GM19397 (cell line): ENCODE data around the gene DCDC2B.

Experiments
- ATAC-seq: cut with Tn5 transposase; IDR thresholded peaks from one replicate; pipeline ENCODE4 v1.9.1; 2021; ENCODE audit warnings: mild to moderate bottlenecking, moderate library complexity; ENCODE audit not compliant: unreplicated experiment

DCDC2B gene

GRCh38 chr1:32221980-32222755 is 13.3 kb downstream of the DCDC2B start, which contains the start of the genes EIF3I and TMEM234:
TSS of gene EIF3I (plus strand) at chr1:32222407. CDS start at chr1:32222442, 35 bp downstream.
TSS of gene TMEM234 (minus strand) at chr1:32222353. CDS start at chr1:32222322, 31 bp downstream.
- ATAC-seq = peak; percentile 88

GRCh38 chr1:32223683-32224082 is 14.8 kb downstream of the DCDC2B start:
- no peak for ATAC-seq

- ATAC-seq = no peak
Measured at GRCh38 chr1:32224285-32224684, 15.4 kb downstream of the DCDC2B start.

- no peak for ATAC-seq
Measured at GRCh38 chr1:32228771-32229170, 19.9 kb downstream of the DCDC2B start.

- ATAC-seq = no peak
Measured at GRCh38 chr1:32231843-32232432, 23.0 kb downstream of the DCDC2B start.

- no peak for ATAC-seq
Measured at GRCh38 chr1:32232558-32233304, 23.8 kb downstream of the DCDC2B start.

GRCh38 chr1:32234792-32235191 is 25.9 kb downstream of the DCDC2B start:
- ATAC-seq = no peak

- ATAC-seq = no peak
Measured at GRCh38 chr1:32239337-32239736, 30.4 kb downstream of the DCDC2B start.

GRCh38 chr1:32239790-32240139 is 30.9 kb downstream of the DCDC2B start:
- ATAC-seq = no peak

GRCh38 chr1:32240140-32240951 is 31.5 kb downstream of the DCDC2B start:
- ATAC-seq = peak; percentile 57

- ATAC-seq = peak; percentile 34
Measured at GRCh38 chr1:32241001-32241763, 32.3 kb downstream of the DCDC2B start.

GRCh38 chr1:32242341-32242851 is 33.5 kb downstream of the DCDC2B start:
- no peak for ATAC-seq

- no peak for ATAC-seq
Measured at GRCh38 chr1:32246888-32247273, 38.0 kb downstream of the DCDC2B start, which contains the start of gene FAM167B. TSS of gene FAM167B (plus strand) at chr1:32247222. CDS start at chr1:32247422, 200 bp downstream.

GRCh38 chr1:32247452-32247851 is 38.6 kb downstream of the DCDC2B start:
- ATAC-seq = no peak

- ATAC-seq = no peak
Measured at GRCh38 chr1:32247983-32248889, 39.3 kb downstream of the DCDC2B start.

GRCh38 chr1:32249831-32250525 is 41.1 kb downstream of the DCDC2B start:
- no peak for ATAC-seq

GRCh38 chr1:32250893-32251716 is 42.2 kb downstream of the DCDC2B start, which contains the start of gene LCK:
TSS of gene LCK (plus strand) at chr1:32251265. CDS start at chr1:32274330, 23,065 bp downstream.
- ATAC-seq = no peak
